CD4-positive, alpha-beta T cell (primary cell): ENCODE results near the gene CTNNA3. TPM values are rescaled to one million over a fixed set of nuclear protein-coding genes. Genes with fewer than 3 reads are reported as not detected.

Source experiments
- ATAC-seq: fragments of 200-7000 bp; cut with Tn5 transposase; one replicate; pipeline ENCODE4 v1.10.0; 2022; ENCODE audit warnings: mild to moderate bottlenecking; ENCODE audit not compliant: poor library complexity
- CTCF ChIA-PET: fragments of 350-600 bp; sonication (Branson Sonifier 250); formaldehyde crosslinking; loops from one replicate; lab custom pipeline; 2021; ENCODE audit warnings: antibody characterized with exemption, inconsistent platforms; lab: Charles Lee
- POLR2A ChIA-PET: fragments of 350-600 bp; sonication (Branson Sonifier 250); formaldehyde crosslinking; loops from one replicate; lab custom pipeline; 2021; ENCODE audit warnings: antibody characterized with exemption, inconsistent platforms; lab: Charles Lee
- DNase-seq, 14 experiments: peaks; one replicate each; pipeline ENCODE4 v3.0.0-alpha.2; 2013 to 2020; ENCODE audit warnings: mixed read lengths in 2 of 14
- H3K27ac ChIP-seq, 2 donors: one replicate each; pipeline versions ENCODE4 v1.5.1 to v1.7.0; 2013; ENCODE audit warnings: low read length in 2 of 2, low read depth in 1 of 2, mild to moderate bottlenecking in 1 of 2
- H3K27me3 ChIP-seq, 2 experiments: 1 replicate in 1 of 2; 2 replicates in 1 of 2; pipeline versions ENCODE4 v1.6.1 to v1.7.0; 2013; ENCODE audit warnings: low read length in 2 of 2, control low read depth in 1 of 2, mild to moderate bottlenecking in 1 of 2, moderate library complexity in 1 of 2; ENCODE audit not compliant: insufficient read depth in 2 of 2, control insufficient read depth in 1 of 2
- H3K36me3 ChIP-seq: one replicate; pipeline ENCODE4 v1.6.1; 2013; ENCODE audit warnings: low read length, control low read depth; ENCODE audit not compliant: insufficient read depth
- H3K4me1 ChIP-seq: one replicate; pipeline ENCODE4 v1.6.1; 2013; ENCODE audit warnings: low read length, control low read depth; ENCODE audit not compliant: insufficient read depth
- H3K4me3 ChIP-seq: one replicate; pipeline ENCODE4 v1.5.1; 2013; ENCODE audit warnings: mild to moderate bottlenecking, low read length, moderate library complexity
- H3K9me3 ChIP-seq, 2 experiments: 1 replicate in 1 of 2; 2 replicates in 1 of 2; pipeline versions ENCODE4 v1.6.1 to v1.7.0; 2013; ENCODE audit warnings: low read length in 2 of 2, mild to moderate bottlenecking in 2 of 2, control low read depth in 1 of 2, moderate library complexity in 1 of 2; ENCODE audit not compliant: control insufficient read depth in 1 of 2, insufficient read depth in 1 of 2
- H3K27ac Mint-ChIP-seq: one replicate; pipeline ENCODE4 v1.8.0; 2020; ENCODE audit warnings: mixed read lengths
- H3K27me3 Mint-ChIP-seq: one replicate; pipeline ENCODE4 v1.8.0; 2021; ENCODE audit warnings: mixed read lengths
- H3K36me3 Mint-ChIP-seq: one replicate; pipeline ENCODE4 v1.8.0; 2021; ENCODE audit warnings: low read depth, mixed read lengths
- H3K4me1 Mint-ChIP-seq: one replicate; pipeline ENCODE4 v1.8.0; 2021; ENCODE audit warnings: low read depth, mixed read lengths
- H3K4me3 Mint-ChIP-seq: one replicate; pipeline ENCODE4 v1.8.0; 2020; ENCODE audit warnings: mild to moderate bottlenecking, mixed read lengths
- H3K9me3 Mint-ChIP-seq: one replicate; pipeline ENCODE4 v1.8.0; 2020; ENCODE audit warnings: mixed read lengths
- intact Hi-C, 2 experiments: fragments of 100-400 bp; cut with DNase I in 1 of 2; cut with micrococcal nuclease in 1 of 2; formaldehyde crosslinking; loops; one replicate each; pipeline versions ENCODE4 v1.15.1 to v1.9.0; 2023 to 2025; cut with DNase I, micrococcal nuclease
- total RNA-seq, 174 experiments: library from RNA in 2 of 174; stranded (reverse) in 2 of 174; gene quantifications; one replicate each; pipeline ENCODE4 v1.2.3 and lab custom pipeline; 2021 to 2026
- TF ChIP-seq, protein P1 (sequence below): fragments of 200-600 bp; IDR thresholded peaks from one replicate; pipeline ENCODE4 v1.8.0; 2022; ENCODE audit warnings: antibody characterized with exemption, mild to moderate bottlenecking

CTNNA3 gene
- total RNA-seq, 2 experiments from 2014 or later: 0.80 TPM; not detected in 1

DNA sequence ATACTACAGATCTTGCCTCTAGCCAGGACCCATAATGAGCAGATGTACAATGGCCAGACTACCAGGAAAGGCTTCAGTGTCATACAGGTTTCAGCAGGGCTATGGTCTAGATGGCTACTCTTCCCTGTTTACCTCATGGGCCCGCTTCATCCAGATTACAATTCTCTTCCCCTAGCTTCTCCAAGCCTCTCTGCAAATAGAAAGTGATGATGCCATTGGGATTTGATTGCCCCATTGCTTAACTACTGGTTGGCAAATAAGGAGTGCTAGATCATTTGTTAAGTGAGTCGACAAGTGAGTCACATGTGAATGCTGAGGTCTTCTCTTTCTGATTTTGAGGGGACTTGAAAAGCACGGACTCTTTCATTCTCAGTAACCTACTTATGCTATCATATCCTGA lies 1131.7 kb downstream of the CTNNA3 start:
- intact Hi-C loops: no loop called here
- no peak overlapping the region for H3K27ac Mint-ChIP-seq
- no peaks in the 10 kb centered on the region for H3K4me1 Mint-ChIP-seq
- peaks cover 12% of the 10 kb centered on the region for H3K9me3 Mint-ChIP-seq
- no peaks in the 10 kb centered on the region for H3K36me3 Mint-ChIP-seq
- DNase-seq (no peak), ATAC-seq (no peak)
- TF ChIP-seq, protein P1, sequence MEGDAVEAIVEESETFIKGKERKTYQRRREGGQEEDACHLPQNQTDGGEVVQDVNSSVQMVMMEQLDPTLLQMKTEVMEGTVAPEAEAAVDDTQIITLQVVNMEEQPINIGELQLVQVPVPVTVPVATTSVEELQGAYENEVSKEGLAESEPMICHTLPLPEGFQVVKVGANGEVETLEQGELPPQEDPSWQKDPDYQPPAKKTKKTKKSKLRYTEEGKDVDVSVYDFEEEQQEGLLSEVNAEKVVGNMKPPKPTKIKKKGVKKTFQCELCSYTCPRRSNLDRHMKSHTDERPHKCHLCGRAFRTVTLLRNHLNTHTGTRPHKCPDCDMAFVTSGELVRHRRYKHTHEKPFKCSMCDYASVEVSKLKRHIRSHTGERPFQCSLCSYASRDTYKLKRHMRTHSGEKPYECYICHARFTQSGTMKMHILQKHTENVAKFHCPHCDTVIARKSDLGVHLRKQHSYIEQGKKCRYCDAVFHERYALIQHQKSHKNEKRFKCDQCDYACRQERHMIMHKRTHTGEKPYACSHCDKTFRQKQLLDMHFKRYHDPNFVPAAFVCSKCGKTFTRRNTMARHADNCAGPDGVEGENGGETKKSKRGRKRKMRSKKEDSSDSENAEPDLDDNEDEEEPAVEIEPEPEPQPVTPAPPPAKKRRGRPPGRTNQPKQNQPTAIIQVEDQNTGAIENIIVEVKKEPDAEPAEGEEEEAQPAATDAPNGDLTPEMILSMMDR: no peak
- no peaks in the 10 kb centered on the region for H3K27me3 ChIP-seq
- no peak overlapping the region for H3K4me3 Mint-ChIP-seq
- CTCF ChIA-PET: no interaction called here
- no peak overlapping the region for H3K27ac ChIP-seq
- no peak overlapping the region for H3K4me3 ChIP-seq
- H3K9me3 ChIP-seq: no peaks in the 10 kb centered on the region
- H3K36me3 ChIP-seq: no peaks in the 10 kb centered on the region
- POLR2A ChIA-PET: no interaction called here
- no peaks in the 10 kb centered on the region for H3K4me1 ChIP-seq
- H3K27me3 Mint-ChIP-seq: no peaks in the 10 kb centered on the region

- H3K4me3 Mint-ChIP-seq: no peak overlapping the region
- intact Hi-C loops: no loop called here
- Histone ChIP-seq H3K27ac (no peak overlapping the region), H3K9me3 (peaks cover 0 to 3% of the 10 kb centered on the region in 2 experiments), H3K36me3 (no peaks in the 10 kb centered on the region), H3K4me1 (no peaks in the 10 kb centered on the region), H3K4me3 (no peak overlapping the region), H3K27me3 (no peaks in the 10 kb centered on the region)
- no peaks in the 10 kb centered on the region for H3K36me3 Mint-ChIP-seq
- TF ChIP-seq, protein P1: no peak
- no peaks in the 10 kb centered on the region for H3K27me3 Mint-ChIP-seq
- POLR2A ChIA-PET: no interaction called here
- no peaks in the 10 kb centered on the region for H3K4me1 Mint-ChIP-seq
- H3K9me3 Mint-ChIP-seq: peaks cover 9% of the 10 kb centered on the region
- H3K27ac Mint-ChIP-seq: no peak overlapping the region
- ATAC-seq: no peak
- DNase-seq: no peak
- CTCF ChIA-PET: no interaction called here
Observed at GRCh38 chr10:66555061-66555460, 1140.9 kb downstream of the CTNNA3 start.

- Histone ChIP-seq H3K4me1 (no peaks in the 10 kb centered on the region), H3K36me3 (no peaks in the 10 kb centered on the region), H3K27ac (no peak overlapping the region), H3K4me3 (no peak overlapping the region), H3K27me3 (no peaks in the 10 kb centered on the region), H3K9me3 (peaks cover 0 to 9% of the 10 kb centered on the region in 2 experiments)
- no peaks in the 10 kb centered on the region for H3K27me3 Mint-ChIP-seq
- H3K27ac Mint-ChIP-seq: no peak overlapping the region
- intact Hi-C loops: no loop called here
- ChIA-PET CTCF (no interaction called here), POLR2A (no interaction called here)
- no peak for ATAC-seq
- H3K36me3 Mint-ChIP-seq: no peaks in the 10 kb centered on the region
- H3K9me3 Mint-ChIP-seq: peaks cover 7% of the 10 kb centered on the region
- H3K4me3 Mint-ChIP-seq: no peak overlapping the region
- TF ChIP-seq, protein P1: no peak
- no peak for DNase-seq
- no peaks in the 10 kb centered on the region for H3K4me1 Mint-ChIP-seq
Observed at GRCh38 chr10:66552331-66552730, 1143.7 kb downstream of the CTNNA3 start.
